Activated naive CD4-positive, alpha-beta T cell treated with anti-CD3 and anti-CD28 coated beads, Interleukin-2, amount 10 ng/mL, durations not matched to agents 7 days and 5 days (primary cell): Measurements from ENCODE around the gene EVA1C.
"Not testable (repeated sequence)": the region's sequence is repeated elsewhere in the genome, so short reads cannot be mapped to it uniquely, and the experiment has no call there.

Experiments used
- CTCF ChIA-PET: fragments of 350-600 bp; sonication (Branson Sonifier 250); formaldehyde crosslinking; loops from one replicate; lab custom pipeline; 2021; ENCODE audit warnings: antibody characterized with exemption; lab: Charles Lee
- DNase-seq: peaks from one replicate; pipeline ENCODE4 v3.0.0-alpha.2; 2020
- H3K27ac Mint-ChIP-seq: one replicate; pipeline ENCODE4 v1.8.0; 2021; ENCODE audit warnings: mild to moderate bottlenecking, moderate library complexity, mixed read lengths
- H3K27me3 Mint-ChIP-seq: one replicate; pipeline ENCODE4 v1.8.0; 2021; ENCODE audit warnings: mild to moderate bottlenecking, mixed read lengths
- H3K36me3 Mint-ChIP-seq: one replicate; pipeline ENCODE4 v1.8.0; 2021; ENCODE audit warnings: mixed read lengths
- H3K4me1 Mint-ChIP-seq: one replicate; pipeline ENCODE4 v1.8.0; 2021; ENCODE audit warnings: mixed read lengths
- H3K4me3 Mint-ChIP-seq: one replicate; pipeline ENCODE4 v1.8.0; 2021; ENCODE audit warnings: mild to moderate bottlenecking, moderate library complexity, mixed read lengths
- H3K9me3 Mint-ChIP-seq: one replicate; pipeline ENCODE4 v1.8.0; 2021; ENCODE audit warnings: mixed read lengths

The EVA1C gene, protein sequence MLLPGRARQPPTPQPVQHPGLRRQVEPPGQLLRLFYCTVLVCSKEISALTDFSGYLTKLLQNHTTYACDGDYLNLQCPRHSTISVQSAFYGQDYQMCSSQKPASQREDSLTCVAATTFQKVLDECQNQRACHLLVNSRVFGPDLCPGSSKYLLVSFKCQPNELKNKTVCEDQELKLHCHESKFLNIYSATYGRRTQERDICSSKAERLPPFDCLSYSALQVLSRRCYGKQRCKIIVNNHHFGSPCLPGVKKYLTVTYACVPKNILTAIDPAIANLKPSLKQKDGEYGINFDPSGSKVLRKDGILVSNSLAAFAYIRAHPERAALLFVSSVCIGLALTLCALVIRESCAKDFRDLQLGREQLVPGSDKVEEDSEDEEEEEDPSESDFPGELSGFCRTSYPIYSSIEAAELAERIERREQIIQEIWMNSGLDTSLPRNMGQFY

DNA sequence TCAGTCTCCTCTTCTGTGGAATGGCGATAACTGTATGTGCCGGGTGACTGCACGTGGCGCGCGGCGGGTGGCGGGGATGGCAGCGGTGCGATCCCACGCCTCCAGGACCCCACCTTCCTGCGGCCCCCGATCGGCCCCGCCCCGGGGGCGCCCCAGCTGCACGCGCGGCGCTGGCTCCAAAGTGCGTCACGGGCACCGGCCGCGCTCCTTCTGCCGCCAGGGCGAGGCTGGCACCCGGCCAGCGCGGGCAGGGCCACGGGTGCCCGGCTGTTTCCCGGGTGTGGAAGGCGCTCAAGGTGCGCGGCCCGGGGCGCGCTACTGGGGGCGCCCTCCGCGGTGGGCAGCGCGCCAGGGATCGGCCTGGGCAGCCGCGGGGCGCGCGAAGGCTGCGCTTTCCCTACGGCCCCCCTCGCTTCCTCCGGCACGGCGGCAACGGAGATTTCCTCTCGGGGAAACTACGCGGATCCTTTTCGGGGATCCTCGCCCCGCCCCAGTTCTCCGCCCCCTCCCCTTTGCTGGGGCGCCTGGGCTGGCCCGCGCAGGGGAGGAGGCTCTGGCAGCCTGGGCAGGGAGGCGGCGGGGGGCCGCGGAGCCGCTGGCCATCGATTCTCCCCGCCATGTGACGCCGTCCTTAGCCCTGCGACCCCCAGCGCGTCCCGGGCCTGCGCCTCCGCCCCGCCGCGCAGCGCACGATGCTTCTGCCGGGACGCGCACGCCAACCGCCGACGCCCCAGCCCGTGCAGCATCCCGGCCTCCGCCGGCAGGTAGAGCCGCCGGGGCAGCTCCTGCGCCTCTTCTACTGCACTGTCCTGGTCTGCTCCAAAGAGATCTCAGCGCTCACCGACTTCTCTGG is at the start of gene EVA1C:
EVA1C (plus strand) TSS at position 545 of the 853 bp plus-strand sequence; CDS start at position 693, 148 bp downstream.
- Mint-ChIP-seq H3K4me3 (peak within 1 kb of the TSS; percentile 91), H3K27ac (peak within 1 kb of the TSS; percentile 78), H3K4me1 (peaks cover 25% of the 10 kb centered on the region), H3K27me3 (peaks cover 22% of the 10 kb centered on the region), H3K36me3 (no peaks in the 10 kb centered on the region), H3K9me3 (no peaks in the 10 kb centered on the region)
- peak; percentile 64 for DNase-seq
- CTCF ChIA-PET = interaction anchor here (0.7 to 2.9 kb wide), 2 partner anchors 10 to 157 kb away, joined by 3 to 11 read pairs; no protein-coding TSS in a partner anchor

DNA sequence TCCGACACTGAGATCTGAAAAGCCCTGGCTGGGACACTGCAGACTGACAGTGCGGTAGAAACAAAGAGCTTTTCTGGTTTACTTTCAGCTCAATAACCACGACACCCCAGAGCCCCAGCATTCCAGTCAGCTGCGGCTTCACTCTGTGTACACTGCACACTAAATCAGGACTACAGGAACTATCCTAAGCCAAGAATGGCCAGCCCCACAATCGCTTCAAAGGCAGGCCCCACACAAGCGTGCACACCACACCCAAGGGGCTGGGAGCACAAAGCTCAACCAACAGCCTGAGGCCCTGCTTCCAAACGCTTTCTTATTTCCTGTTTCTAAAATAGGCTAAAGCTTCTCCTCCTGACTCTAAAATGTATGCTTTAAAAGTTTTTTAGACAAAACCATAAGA is 48.1 kb upstream of the EVA1C start:
- H3K9me3 Mint-ChIP-seq = no peaks in the 10 kb centered on the region
- DNase-seq = no peak
- peak overlapping the region; percentile 79 for H3K27ac Mint-ChIP-seq
- peaks cover 6% of the 10 kb centered on the region for H3K4me1 Mint-ChIP-seq
- CTCF ChIA-PET = interaction anchor here (0.7 kb wide), 1 partner anchor 28 kb away, joined by 3 read pairs; no protein-coding TSS in a partner anchor
- peaks cover 55% of the 10 kb centered on the region for H3K36me3 Mint-ChIP-seq
- H3K4me3 Mint-ChIP-seq = no peak overlapping the region
- H3K27me3 Mint-ChIP-seq = no peaks in the 10 kb centered on the region

DNA sequence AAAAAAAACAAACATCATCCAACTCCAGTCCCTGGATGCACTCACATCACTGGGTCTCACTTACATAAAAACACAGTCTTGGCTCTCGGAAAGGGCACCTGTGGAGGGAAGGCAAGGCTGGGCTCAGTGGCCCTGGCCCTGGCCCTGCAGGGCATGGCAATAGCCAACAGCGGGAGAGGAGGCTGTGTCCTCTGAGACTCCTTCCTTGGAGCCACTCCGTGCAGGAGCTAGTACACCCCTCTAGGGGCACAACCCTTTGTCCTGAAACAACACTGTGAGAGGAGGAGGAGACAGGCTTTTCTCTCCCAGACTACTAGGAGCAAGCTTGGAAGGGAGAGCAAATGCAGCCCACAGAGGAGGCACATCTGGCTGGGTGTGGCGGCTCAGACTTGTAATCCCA is 47.7 kb upstream of the EVA1C start:
- CTCF ChIA-PET = interaction anchor here (0.7 kb wide), 1 partner anchor 27 kb away, joined by 3 read pairs; no protein-coding TSS in a partner anchor
- Mint-ChIP-seq H3K4me1 (peaks cover 6% of the 10 kb centered on the region), H3K27ac (peak overlapping the region; percentile 79), H3K27me3 (no peaks in the 10 kb centered on the region), H3K9me3 (no peaks in the 10 kb centered on the region), H3K36me3 (peaks cover 54% of the 10 kb centered on the region), H3K4me3 (no peak overlapping the region)
- DNase-seq = no peak

DNA sequence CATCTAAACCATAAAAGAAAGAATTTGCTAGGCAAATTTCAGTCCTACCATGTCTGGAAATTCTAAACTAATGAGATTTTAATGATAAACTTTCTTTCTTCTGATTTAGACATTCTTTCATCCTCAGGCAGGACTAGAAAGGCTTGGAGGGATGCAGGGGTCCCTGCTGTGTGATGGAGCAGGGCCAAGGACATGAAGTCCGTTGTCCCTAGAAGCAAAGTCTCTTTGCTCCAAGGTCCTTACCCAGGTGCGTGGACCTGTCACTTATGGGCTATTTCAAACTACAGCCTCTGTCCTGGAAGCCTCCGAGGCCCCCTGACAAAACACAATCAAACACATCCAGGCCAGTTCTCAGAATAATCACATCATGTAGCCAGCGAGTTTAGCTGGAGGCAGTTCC is 46.3 kb upstream of the EVA1C start:
- no peak overlapping the region for H3K4me3 Mint-ChIP-seq
- H3K9me3 Mint-ChIP-seq = no peaks in the 10 kb centered on the region
- peaks cover 6% of the 10 kb centered on the region for H3K4me1 Mint-ChIP-seq
- no peak for DNase-seq
- peaks cover 49% of the 10 kb centered on the region for H3K36me3 Mint-ChIP-seq
- H3K27me3 Mint-ChIP-seq = no peaks in the 10 kb centered on the region
- CTCF ChIA-PET = no interaction called here
- no peak overlapping the region for H3K27ac Mint-ChIP-seq

- Mint-ChIP-seq H3K36me3 (peaks cover 49% of the 10 kb centered on the region), H3K4me3 (no peak overlapping the region), H3K4me1 (peaks cover 6% of the 10 kb centered on the region), H3K9me3 (no peaks in the 10 kb centered on the region), H3K27ac (no peak overlapping the region), H3K27me3 (no peaks in the 10 kb centered on the region)
- no peak for DNase-seq
- CTCF ChIA-PET = interaction anchor here (1.4 kb wide), 1 partner anchor 13 kb away, joined by 3 read pairs; no protein-coding TSS in a partner anchor
These were observed 45.3 kb upstream of the EVA1C start for GRCh38 chr21:32367158-32367557.

DNA sequence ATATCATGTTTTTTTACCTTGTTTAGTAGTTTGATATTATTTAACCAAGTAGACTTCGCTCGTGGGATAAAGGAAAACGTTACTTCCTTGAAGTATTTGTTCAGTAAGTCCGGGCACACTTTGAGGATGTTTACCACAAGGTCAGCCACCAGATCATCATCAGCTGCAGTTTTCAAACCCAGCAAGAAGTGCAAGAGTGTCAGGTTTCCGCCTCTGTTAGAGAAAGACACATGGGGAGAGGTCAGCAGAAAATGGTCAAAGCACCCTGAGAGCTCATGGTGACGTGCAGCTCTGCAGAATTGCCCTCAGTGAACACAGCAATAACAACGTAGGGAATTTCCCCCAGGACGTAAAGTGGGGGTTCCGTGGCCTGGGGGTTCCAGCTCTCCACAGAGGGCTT is 44.1 kb upstream of the EVA1C start:
- Mint-ChIP-seq H3K4me3 (no peak overlapping the region), H3K9me3 (no peaks in the 10 kb centered on the region), H3K36me3 (peaks cover 49% of the 10 kb centered on the region), H3K4me1 (peaks cover 5% of the 10 kb centered on the region), H3K27ac (no peak overlapping the region), H3K27me3 (no peaks in the 10 kb centered on the region)
- CTCF ChIA-PET = interaction anchor here (1.4 kb wide), 1 partner anchor 14 kb away, joined by 3 read pairs; no protein-coding TSS in a partner anchor
- DNase-seq = no peak

DNA sequence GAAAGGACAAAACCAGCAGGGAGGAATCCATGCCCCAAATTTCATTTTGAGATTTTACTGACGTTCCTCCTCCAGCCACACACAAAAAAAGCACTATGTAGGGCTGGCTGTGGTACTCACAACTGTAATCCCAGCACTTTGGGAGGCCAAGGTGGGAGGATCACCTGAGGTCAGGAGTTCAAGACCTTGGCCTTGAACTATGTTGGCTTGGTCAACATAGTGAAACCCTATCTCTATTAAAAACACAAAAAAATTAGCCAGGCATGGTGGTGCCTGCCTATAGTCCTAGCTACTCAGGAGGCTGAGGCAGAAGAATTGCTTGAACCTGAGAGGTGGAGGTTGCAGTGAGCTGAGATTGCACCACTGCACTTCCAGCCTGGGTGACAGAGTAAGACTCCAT is 43.5 kb upstream of the EVA1C start:
- peaks cover 49% of the 10 kb centered on the region for H3K36me3 Mint-ChIP-seq
- H3K4me3 Mint-ChIP-seq, H3K9me3 Mint-ChIP-seq, DNase-seq, H3K27me3 Mint-ChIP-seq, H3K4me1 Mint-ChIP-seq, CTCF ChIA-PET, H3K27ac Mint-ChIP-seq: not testable (repeated sequence)

GRCh38 chr21:32370998-32371766 is 41.3 kb upstream of the EVA1C start:
- Mint-ChIP-seq H3K4me3 (no peak overlapping the region), H3K27ac (peak overlapping the region; percentile 45), H3K9me3 (no peaks in the 10 kb centered on the region), H3K36me3 (peaks cover 46% of the 10 kb centered on the region), H3K27me3 (no peaks in the 10 kb centered on the region), H3K4me1 (no peaks in the 10 kb centered on the region)
- CTCF ChIA-PET = no interaction called here
- no peak for DNase-seq

- Mint-ChIP-seq H3K27me3 (no peaks in the 10 kb centered on the region), H3K36me3 (peaks cover 43% of the 10 kb centered on the region), H3K9me3 (no peaks in the 10 kb centered on the region), H3K27ac (peak overlapping the region; percentile 14), H3K4me1 (no peaks in the 10 kb centered on the region), H3K4me3 (no peak overlapping the region)
- no peak for DNase-seq
- CTCF ChIA-PET = no interaction called here
These were observed 40.6 kb upstream of the EVA1C start for GRCh38 chr21:32371913-32372314.

GRCh38 chr21:32372755-32373154 is 39.8 kb upstream of the EVA1C start:
- Mint-ChIP-seq H3K4me3 (no peak overlapping the region), H3K4me1 (no peaks in the 10 kb centered on the region), H3K36me3 (peaks cover 42% of the 10 kb centered on the region), H3K27me3 (no peaks in the 10 kb centered on the region), H3K27ac (no peak overlapping the region), H3K9me3 (no peaks in the 10 kb centered on the region)
- DNase-seq = no peak
- CTCF ChIA-PET = no interaction called here

DNA sequence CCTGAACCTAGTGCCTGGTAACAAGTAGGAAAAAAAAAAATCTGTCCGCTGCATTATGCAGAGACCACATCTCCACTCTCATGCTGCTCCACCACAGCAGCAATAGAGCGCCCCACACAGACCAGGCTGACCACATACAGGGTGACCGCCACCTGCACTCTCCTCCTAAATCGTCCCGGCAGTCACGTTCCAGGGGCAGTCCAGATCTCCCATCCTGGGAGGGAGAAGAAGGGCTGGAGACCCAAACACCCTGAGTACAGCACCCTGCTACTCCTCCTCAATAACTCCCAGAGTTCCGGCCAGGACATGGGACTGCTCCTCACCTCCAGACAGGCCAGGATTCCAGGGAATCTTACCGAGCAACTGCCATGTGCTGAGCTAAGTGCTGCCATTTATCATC is 35.0 kb upstream of the EVA1C start:
- H3K4me1 Mint-ChIP-seq = no peaks in the 10 kb centered on the region
- no peaks in the 10 kb centered on the region for H3K27me3 Mint-ChIP-seq
- no peaks in the 10 kb centered on the region for H3K9me3 Mint-ChIP-seq
- H3K4me3 Mint-ChIP-seq = no peak overlapping the region
- CTCF ChIA-PET = no interaction called here
- no peak for DNase-seq
- peaks cover 42% of the 10 kb centered on the region for H3K36me3 Mint-ChIP-seq
- H3K27ac Mint-ChIP-seq = no peak overlapping the region

DNA sequence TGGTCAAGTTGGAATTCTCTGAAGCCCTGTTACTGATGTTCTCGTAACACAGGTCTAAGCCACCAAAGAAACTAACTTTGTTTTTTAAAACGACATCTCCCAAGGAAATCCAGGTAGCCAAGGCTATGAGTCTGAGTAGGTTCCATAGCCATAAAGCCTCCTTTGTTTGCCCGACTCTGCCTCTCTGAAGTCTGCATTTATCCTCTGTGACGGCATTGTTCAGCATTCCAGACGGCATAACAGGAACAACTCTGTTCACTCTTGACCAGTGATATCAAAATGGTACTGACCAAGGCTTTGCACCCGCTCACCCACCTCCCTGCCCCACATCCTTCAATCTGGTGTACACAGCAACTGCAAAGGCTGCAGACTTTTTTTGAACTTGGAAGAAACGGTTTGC is 34.5 kb upstream of the EVA1C start:
- H3K27me3 Mint-ChIP-seq = no peaks in the 10 kb centered on the region
- H3K27ac Mint-ChIP-seq = no peak overlapping the region
- H3K4me1 Mint-ChIP-seq = no peaks in the 10 kb centered on the region
- CTCF ChIA-PET = no interaction called here
- H3K9me3 Mint-ChIP-seq = no peaks in the 10 kb centered on the region
- H3K4me3 Mint-ChIP-seq = no peak overlapping the region
- peaks cover 43% of the 10 kb centered on the region for H3K36me3 Mint-ChIP-seq
- no peak for DNase-seq

GRCh38 chr21:32378956-32379355 is 33.5 kb upstream of the EVA1C start:
- CTCF ChIA-PET = no interaction called here
- Mint-ChIP-seq H3K27ac (no peak overlapping the region), H3K36me3 (peaks cover 51% of the 10 kb centered on the region), H3K4me3 (no peak overlapping the region), H3K4me1 (no peaks in the 10 kb centered on the region), H3K9me3 (no peaks in the 10 kb centered on the region), H3K27me3 (no peaks in the 10 kb centered on the region)
- no peak for DNase-seq

DNA sequence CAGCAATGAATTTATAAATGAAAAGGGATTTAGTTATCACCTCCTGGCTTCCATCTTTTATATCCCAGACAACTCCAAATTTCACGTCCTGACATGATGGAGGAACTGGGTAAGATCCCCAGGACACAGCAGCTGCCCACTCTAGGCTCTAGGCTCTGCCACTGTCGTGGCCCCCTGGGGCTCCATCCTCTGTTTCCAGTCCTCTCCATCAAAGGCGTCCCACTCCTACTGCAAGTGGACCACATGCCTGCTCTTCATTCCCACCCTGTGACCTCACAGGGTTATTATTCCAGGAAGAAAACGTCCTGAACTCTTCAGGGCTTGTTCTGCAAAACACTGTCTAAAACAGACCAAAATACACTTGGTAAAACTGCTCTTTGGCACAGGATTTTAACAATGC is 31.6 kb upstream of the EVA1C start:
- no peak for DNase-seq
- H3K27ac Mint-ChIP-seq = no peak overlapping the region
- peaks cover 49% of the 10 kb centered on the region for H3K36me3 Mint-ChIP-seq
- H3K4me3 Mint-ChIP-seq = no peak overlapping the region
- H3K4me1 Mint-ChIP-seq = no peaks in the 10 kb centered on the region
- no peaks in the 10 kb centered on the region for H3K9me3 Mint-ChIP-seq
- CTCF ChIA-PET = no interaction called here
- no peaks in the 10 kb centered on the region for H3K27me3 Mint-ChIP-seq
